K562 (cell line): ENCODE measurements around the gene AGRN. TPM values are rescaled to one million over a fixed set of nuclear protein-coding genes. Genes with fewer than 3 reads are reported as not detected.

Source experiments
- CEBPB ChIP-seq: fragments of 450-650 bp; IDR thresholded peaks from 2 replicates; pipeline ENCODE4 v1.6.1; 2016; ENCODE audit warnings: missing genetic modification characterization, missing compliant biosample characterization
- CEBPG ChIP-seq, 3 experiments: fragments of 200-800 bp in 1 of 3; sonication (Bioruptor generic) in 1 of 3; sonication (generic) in 1 of 3; formaldehyde crosslinking in 1 of 3; IDR thresholded peaks in 2 of 3; conservative IDR thresholded peaks in 1 of 3; 2 replicates each; pipeline versions ENCODE4 v1.6.1 to v1.8.0; 2016 to 2022; ENCODE audit warnings: missing compliant biosample characterization in 2 of 3, missing genetic modification characterization in 2 of 3, mild to moderate bottlenecking in 1 of 3, missing genetic modification reagents in 1 of 3
- DNMT1 ChIP-seq: fragments of 450-650 bp; IDR thresholded peaks from 2 replicates; pipeline ENCODE4 v1.6.1; 2016; ENCODE audit warnings: antibody characterized with exemption, mild to moderate bottlenecking
- HDAC3 ChIP-seq: fragments of 450-650 bp; IDR thresholded peaks from 2 replicates; pipeline ENCODE4 v1.6.1; 2018; ENCODE audit warnings: borderline replicate concordance, mild to moderate bottlenecking, moderate library complexity; ENCODE audit not compliant: partially characterized antibody
- MITF ChIP-seq: IDR thresholded peaks from 2 replicates; pipeline ENCODE4 v1.6.1; 2014; ENCODE audit warnings: antibody characterized with exemption
- NCOA6 ChIP-seq: fragments of 450-650 bp; IDR thresholded peaks from 2 replicates; pipeline ENCODE4 v1.6.1; 2017; ENCODE audit warnings: mild to moderate bottlenecking
- PHF8 ChIP-seq: fragments of 200-600 bp; sonication (generic); IDR thresholded peaks from 2 replicates; pipeline ENCODE4 v1.6.1; 2012; ENCODE audit warnings: mixed run types, mild to moderate bottlenecking, inconsistent platforms, low read length, moderate library complexity, borderline replicate concordance
- POLR2B ChIP-seq: fragments of 450-650 bp; IDR thresholded peaks from 2 replicates; pipeline ENCODE4 v1.6.1; 2018; ENCODE audit warnings: low read depth; ENCODE audit not compliant: partially characterized antibody
- SIN3B ChIP-seq: fragments of 450-650 bp; IDR thresholded peaks from 2 replicates; pipeline ENCODE4 v1.6.1; 2017; ENCODE audit warnings: low read depth, mild to moderate bottlenecking, moderate library complexity
- TCF3 ChIP-seq: sonication (generic); formaldehyde crosslinking; IDR thresholded peaks from 2 replicates; pipeline ENCODE4 v1.4.0; 2020; ENCODE audit warnings: mild to moderate bottlenecking, missing genetic modification reagents
- ZC3H11A ChIP-seq: IDR thresholded peaks from 2 replicates; pipeline ENCODE4 v1.6.1; 2012; ENCODE audit warnings: low read depth, low read length, improper control_type of control experiment
- ZNF830 ChIP-seq: fragments of 250-450 bp; sonication (Bioruptor Pico); IDR thresholded peaks from 2 replicates; pipeline ENCODE4 v1.5.0; 2021; ENCODE audit warnings: mild to moderate bottlenecking
- polyA plus RNA-seq, 8 experiments: library from polyadenylated mRNA; depleted of rRNA in 4 of 8; stranded (reverse) in 5 of 8; unstranded in 3 of 8; fragments of >200 nt; fragmentation: Nextera tagmentation in 2 of 8; fragmentation: Illumina TruSeq in 1 of 8; extraction: Ambion mirVana in 2 of 8; extraction: Trizol in 1 of 8; gene quantifications; 2 replicates each; pipeline versions ENCODE4 v1.2.1 to v1.2.3, GENCODE V29; 2011 to 2014; ENCODE audit warnings: inconsistent platforms in 1 of 8, missing spikeins in 1 of 8
- total RNA-seq, 7 experiments: library from RNA; depleted of rRNA in 6 of 7; stranded (reverse); fragments of >200 nt in 6 of 7; fragmentation: Illumina TruSeq in 2 of 7; extraction: Trizol in 2 of 7; gene quantifications; 2 replicates each; pipeline versions ENCODE4 v1.2.1 to v1.2.3, GENCODE V29; 2011 to 2021; ENCODE audit warnings: low replicate concordance in 1 of 7
- TF ChIP-seq, protein P1 (sequence below), 2 experiments: fragments of 450-650 bp; IDR thresholded peaks; 2 replicates each; pipeline ENCODE4 v1.6.1; 2018; ENCODE audit warnings: mild to moderate bottlenecking in 2 of 2, low read depth in 1 of 2; ENCODE audit not compliant: partially characterized antibody in 2 of 2
- TF ChIP-seq, protein P2 (sequence below): fragments of 200-800 bp; sonication (Bioruptor generic); IDR thresholded peaks from 2 replicates; pipeline ENCODE4 v1.6.1; 2017; ENCODE audit warnings: missing genetic modification characterization, missing compliant biosample characterization
- TF ChIP-seq, protein P3 (sequence below): fragments of 250-450 bp; sonication (Bioruptor Pico); IDR thresholded peaks from 2 replicates; pipeline ENCODE4 v1.4.0; 2020; ENCODE audit warnings: borderline replicate concordance
- TF ChIP-seq, protein P4 (sequence below): fragments of 250-450 bp; sonication (Bioruptor Pico); IDR thresholded peaks from 2 replicates; pipeline ENCODE4 v1.8.0; 2021; ENCODE audit warnings: mild to moderate bottlenecking, moderate library complexity

AGRN gene
- total and polyA plus RNA-seq, 9 of the 15 experiments (the other 6 are each of a cell fraction or from before 2014, with no cell fraction given), result 0.04 to 111 (median 18.1) TPM

GRCh38 chr1:1004780-1005697 is 14.9 kb upstream of the AGRN start (continued):
- TF ChIP-seq SIN3B (no peak), DNMT1 (no peak), CEBPB (tag) (no peak), ZNF830 (CRISPR knock-in tag) (no peak), NCOA6 (no peak), HDAC3 (no peak), POLR2B (no peak), TCF3 (CRISPR knock-in tag) (peak; percentile 66), ZC3H11A (no peak), PHF8 (peak; percentile 24; the same call in 1 of the 2 replicates), CEBPG (CRISPR knock-in tag; IDR thresholded peaks at IDR 0.05) (no peak), CEBPG (tag; conservative IDR thresholded peaks at IDR 0.05 in 1 of 2, IDR thresholded peaks at IDR 0.05 in 1 of 2) (no peak), MITF (no peak)
- TF ChIP-seq, protein P1, sequence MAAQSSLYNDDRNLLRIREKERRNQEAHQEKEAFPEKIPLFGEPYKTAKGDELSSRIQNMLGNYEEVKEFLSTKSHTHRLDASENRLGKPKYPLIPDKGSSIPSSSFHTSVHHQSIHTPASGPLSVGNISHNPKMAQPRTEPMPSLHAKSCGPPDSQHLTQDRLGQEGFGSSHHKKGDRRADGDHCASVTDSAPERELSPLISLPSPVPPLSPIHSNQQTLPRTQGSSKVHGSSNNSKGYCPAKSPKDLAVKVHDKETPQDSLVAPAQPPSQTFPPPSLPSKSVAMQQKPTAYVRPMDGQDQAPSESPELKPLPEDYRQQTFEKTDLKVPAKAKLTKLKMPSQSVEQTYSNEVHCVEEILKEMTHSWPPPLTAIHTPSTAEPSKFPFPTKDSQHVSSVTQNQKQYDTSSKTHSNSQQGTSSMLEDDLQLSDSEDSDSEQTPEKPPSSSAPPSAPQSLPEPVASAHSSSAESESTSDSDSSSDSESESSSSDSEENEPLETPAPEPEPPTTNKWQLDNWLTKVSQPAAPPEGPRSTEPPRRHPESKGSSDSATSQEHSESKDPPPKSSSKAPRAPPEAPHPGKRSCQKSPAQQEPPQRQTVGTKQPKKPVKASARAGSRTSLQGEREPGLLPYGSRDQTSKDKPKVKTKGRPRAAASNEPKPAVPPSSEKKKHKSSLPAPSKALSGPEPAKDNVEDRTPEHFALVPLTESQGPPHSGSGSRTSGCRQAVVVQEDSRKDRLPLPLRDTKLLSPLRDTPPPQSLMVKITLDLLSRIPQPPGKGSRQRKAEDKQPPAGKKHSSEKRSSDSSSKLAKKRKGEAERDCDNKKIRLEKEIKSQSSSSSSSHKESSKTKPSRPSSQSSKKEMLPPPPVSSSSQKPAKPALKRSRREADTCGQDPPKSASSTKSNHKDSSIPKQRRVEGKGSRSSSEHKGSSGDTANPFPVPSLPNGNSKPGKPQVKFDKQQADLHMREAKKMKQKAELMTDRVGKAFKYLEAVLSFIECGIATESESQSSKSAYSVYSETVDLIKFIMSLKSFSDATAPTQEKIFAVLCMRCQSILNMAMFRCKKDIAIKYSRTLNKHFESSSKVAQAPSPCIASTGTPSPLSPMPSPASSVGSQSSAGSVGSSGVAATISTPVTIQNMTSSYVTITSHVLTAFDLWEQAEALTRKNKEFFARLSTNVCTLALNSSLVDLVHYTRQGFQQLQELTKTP (IDR thresholded peaks at IDR 0.05; ENCODE audit: low read depth in 1 of 2, partially characterized antibody in 2 of 2), result peak in 1 of 2 experiments; percentile 47
- TF ChIP-seq, protein P2, sequence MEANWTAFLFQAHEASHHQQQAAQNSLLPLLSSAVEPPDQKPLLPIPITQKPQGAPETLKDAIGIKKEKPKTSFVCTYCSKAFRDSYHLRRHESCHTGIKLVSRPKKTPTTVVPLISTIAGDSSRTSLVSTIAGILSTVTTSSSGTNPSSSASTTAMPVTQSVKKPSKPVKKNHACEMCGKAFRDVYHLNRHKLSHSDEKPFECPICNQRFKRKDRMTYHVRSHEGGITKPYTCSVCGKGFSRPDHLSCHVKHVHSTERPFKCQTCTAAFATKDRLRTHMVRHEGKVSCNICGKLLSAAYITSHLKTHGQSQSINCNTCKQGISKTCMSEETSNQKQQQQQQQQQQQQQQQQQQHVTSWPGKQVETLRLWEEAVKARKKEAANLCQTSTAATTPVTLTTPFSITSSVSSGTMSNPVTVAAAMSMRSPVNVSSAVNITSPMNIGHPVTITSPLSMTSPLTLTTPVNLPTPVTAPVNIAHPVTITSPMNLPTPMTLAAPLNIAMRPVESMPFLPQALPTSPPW (CRISPR knock-in tag), result peak; percentile 91
- TF ChIP-seq, protein P3, sequence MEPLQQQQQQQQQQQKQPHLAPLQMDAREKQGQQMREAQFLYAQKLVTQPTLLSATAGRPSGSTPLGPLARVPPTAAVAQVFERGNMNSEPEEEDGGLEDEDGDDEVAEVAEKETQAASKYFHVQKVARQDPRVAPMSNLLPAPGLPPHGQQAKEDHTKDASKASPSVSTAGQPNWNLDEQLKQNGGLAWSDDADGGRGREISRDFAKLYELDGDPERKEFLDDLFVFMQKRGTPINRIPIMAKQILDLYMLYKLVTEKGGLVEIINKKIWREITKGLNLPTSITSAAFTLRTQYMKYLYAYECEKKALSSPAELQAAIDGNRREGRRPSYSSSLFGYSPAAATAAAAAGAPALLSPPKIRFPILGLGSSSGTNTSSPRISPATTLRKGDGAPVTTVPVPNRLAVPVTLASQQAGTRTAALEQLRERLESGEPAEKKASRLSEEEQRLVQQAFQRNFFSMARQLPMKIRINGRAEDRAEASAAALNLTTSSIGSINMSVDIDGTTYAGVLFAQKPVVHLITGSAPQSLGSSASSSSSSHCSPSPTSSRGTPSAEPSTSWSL (CRISPR knock-in tag), result no peak
- TF ChIP-seq, protein P4, sequence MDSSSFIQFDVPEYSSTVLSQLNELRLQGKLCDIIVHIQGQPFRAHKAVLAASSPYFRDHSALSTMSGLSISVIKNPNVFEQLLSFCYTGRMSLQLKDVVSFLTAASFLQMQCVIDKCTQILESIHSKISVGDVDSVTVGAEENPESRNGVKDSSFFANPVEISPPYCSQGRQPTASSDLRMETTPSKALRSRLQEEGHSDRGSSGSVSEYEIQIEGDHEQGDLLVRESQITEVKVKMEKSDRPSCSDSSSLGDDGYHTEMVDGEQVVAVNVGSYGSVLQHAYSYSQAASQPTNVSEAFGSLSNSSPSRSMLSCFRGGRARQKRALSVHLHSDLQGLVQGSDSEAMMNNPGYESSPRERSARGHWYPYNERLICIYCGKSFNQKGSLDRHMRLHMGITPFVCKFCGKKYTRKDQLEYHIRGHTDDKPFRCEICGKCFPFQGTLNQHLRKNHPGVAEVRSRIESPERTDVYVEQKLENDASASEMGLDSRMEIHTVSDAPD, result no peak
